OCI-LY7 (cell line): Measurements from ENCODE around the gene KHSRP.

Experiments
- CTCF ChIP-seq: fragments of 200-600 bp; sonication (generic); conservative IDR thresholded peaks from 2 replicates; pipeline ENCODE4 v1.5.1; 2014; ENCODE audit warnings: mild to moderate bottlenecking, antibody characterized with exemption, low read length, moderate library complexity, mixed read lengths
- EZH2phosphoT487 ChIP-seq: fragments of 200-600 bp; sonication (generic); IDR thresholded peaks from 2 replicates; pipeline ENCODE4 v1.6.1; 2018; ENCODE audit warnings: low read depth, borderline replicate concordance, mild to moderate bottlenecking, mixed run types, antibody characterized with exemption, low read length, moderate library complexity, mixed read lengths

GRCh38 chr19:6383188-6383587 lies 41.4 kb downstream of the KHSRP start:
- TF ChIP-seq CTCF (no peak), EZH2phosphoT487 (no peak)
